Glomerular visceral epithelial cell (primary cell): Measurements from ENCODE around the gene CRKL.
"Not testable (repeated sequence)": the region's sequence is repeated elsewhere in the genome, so short reads cannot be mapped to it uniquely, and the experiment has no call there.

ENCODE experiments used
- DNase-seq: peaks from one replicate; pipeline ENCODE4 v3.0.0-alpha.2; 2016; ENCODE audit errors: extremely low spot score

The CRKL gene

GRCh38 chr22:20901093-20902033 lies 15.8 kb upstream of the CRKL start:
- DNase-seq: not testable (repeated sequence)

- no peak for DNase-seq
These were observed 14.1 kb upstream of the CRKL start for GRCh38 chr22:20903093-20903492.

GRCh38 chr22:20904008-20904979 lies 12.9 kb upstream of the CRKL start:
- DNase-seq: peak; percentile 21

GRCh38 chr22:20904980-20905355 lies 12.2 kb upstream of the CRKL start:
- no peak for DNase-seq

GRCh38 chr22:20905415-20906386 lies 11.5 kb upstream of the CRKL start:
- DNase-seq: no peak

GRCh38 chr22:20906387-20906767 lies 10.8 kb upstream of the CRKL start:
- no peak for DNase-seq

GRCh38 chr22:20908717-20909116 lies 8.5 kb upstream of the CRKL start:
- DNase-seq: not testable (repeated sequence)

- no peak for DNase-seq
These were observed 7.5 kb upstream of the CRKL start for GRCh38 chr22:20909543-20910303.

- no peak for DNase-seq
These were observed 4.7 kb upstream of the CRKL start for GRCh38 chr22:20912494-20912893.

- no peak for DNase-seq
These were observed 1.5 kb downstream of the CRKL start for GRCh38 chr22:20918663-20919218.

GRCh38 chr22:20919718-20920117 lies 2.5 kb downstream of the CRKL start:
- no peak for DNase-seq

GRCh38 chr22:20920881-20921203 lies 3.6 kb downstream of the CRKL start:
- DNase-seq: no peak

GRCh38 chr22:20922141-20922751 lies 5.0 kb downstream of the CRKL start:
- no peak for DNase-seq

GRCh38 chr22:20926243-20926642 lies 9.0 kb downstream of the CRKL start:
- no peak for DNase-seq

- DNase-seq: no peak
These were observed 10.8 kb downstream of the CRKL start for GRCh38 chr22:20927940-20928572.

GRCh38 chr22:20928573-20928967 lies 11.4 kb downstream of the CRKL start:
- DNase-seq: no peak

GRCh38 chr22:20930004-20930403 lies 12.8 kb downstream of the CRKL start:
- DNase-seq: no peak

- not testable (repeated sequence) for DNase-seq
These were observed 13.2 kb downstream of the CRKL start for GRCh38 chr22:20930435-20930834.

GRCh38 chr22:20931126-20931654 lies 14.0 kb downstream of the CRKL start:
- no peak for DNase-seq
